Brain pericyte (primary cell): ENCODE data around the gene CIAO1.
"Not testable (repeated sequence)": the region's sequence is repeated elsewhere in the genome, so short reads cannot be mapped to it uniquely, and the experiment has no call there.

Experiments
- DNase-seq: peaks from one replicate; pipeline ENCODE4 v3.0.0-alpha.2; 2012; ENCODE audit warnings: low read depth, low spot score

Gene CIAO1

GRCh38 chr2:96250188-96250587 is 15.8 kb upstream of the CIAO1 start:
- DNase-seq: no peak

- peak; percentile 71 for DNase-seq
Observed at GRCh38 chr2:96251721-96252292, 14.2 kb upstream of the CIAO1 start.

- DNase-seq: no peak
Observed at GRCh38 chr2:96252526-96252925, 13.5 kb upstream of the CIAO1 start.

GRCh38 chr2:96253006-96253405 is 13.0 kb upstream of the CIAO1 start:
- DNase-seq: no peak

GRCh38 chr2:96254571-96254970 is 11.5 kb upstream of the CIAO1 start:
- DNase-seq: no peak

- no peak for DNase-seq
Observed at GRCh38 chr2:96256611-96257113, 9.4 kb upstream of the CIAO1 start.

GRCh38 chr2:96257744-96258143 is 8.3 kb upstream of the CIAO1 start:
- not testable (repeated sequence) for DNase-seq

- DNase-seq: no peak
Observed at GRCh38 chr2:96258166-96259022, 7.6 kb upstream of the CIAO1 start.

GRCh38 chr2:96259497-96259921 is 6.5 kb upstream of the CIAO1 start:
- no peak for DNase-seq

GRCh38 chr2:96260387-96261260 is 5.4 kb upstream of the CIAO1 start:
- peak; percentile 54 for DNase-seq

GRCh38 chr2:96261328-96262003 is 4.6 kb upstream of the CIAO1 start:
- no peak for DNase-seq

- no peak for DNase-seq
Observed at GRCh38 chr2:96262306-96262705, 3.7 kb upstream of the CIAO1 start.

- DNase-seq: no peak
Observed at GRCh38 chr2:96264086-96264485, 1.9 kb upstream of the CIAO1 start.

- no peak for DNase-seq
Observed at GRCh38 chr2:96264656-96265348, 1.2 kb upstream of the CIAO1 start.

GRCh38 chr2:96265349-96265839 is 631 bp upstream of the CIAO1 start:
- no peak for DNase-seq

GRCh38 chr2:96267159-96267971 is 1.3 kb downstream of the CIAO1 start:
- no peak for DNase-seq

- no peak for DNase-seq
Observed at GRCh38 chr2:96271995-96272394, 6.0 kb downstream of the CIAO1 start.

GRCh38 chr2:96273763-96274162 is 7.7 kb downstream of the CIAO1 start:
- DNase-seq: no peak

- no peak for DNase-seq
Observed at GRCh38 chr2:96274355-96275056, 8.5 kb downstream of the CIAO1 start.
